NCI-H187 (cell line): ENCODE results near the gene MDK.

Experiments used
- DNase-seq, 2 experiments: peaks; one replicate each; lab custom pipeline; 2025; lab: John Stamatoyannopoulos, UW

MDK gene

GRCh38 chr11:46404476-46405017 is 23.1 kb downstream of the MDK start:
- DNase-seq, result no peak

- DNase-seq, result no peak
These were observed 26.2 kb downstream of the MDK start for GRCh38 chr11:46407635-46408034.

DNA sequence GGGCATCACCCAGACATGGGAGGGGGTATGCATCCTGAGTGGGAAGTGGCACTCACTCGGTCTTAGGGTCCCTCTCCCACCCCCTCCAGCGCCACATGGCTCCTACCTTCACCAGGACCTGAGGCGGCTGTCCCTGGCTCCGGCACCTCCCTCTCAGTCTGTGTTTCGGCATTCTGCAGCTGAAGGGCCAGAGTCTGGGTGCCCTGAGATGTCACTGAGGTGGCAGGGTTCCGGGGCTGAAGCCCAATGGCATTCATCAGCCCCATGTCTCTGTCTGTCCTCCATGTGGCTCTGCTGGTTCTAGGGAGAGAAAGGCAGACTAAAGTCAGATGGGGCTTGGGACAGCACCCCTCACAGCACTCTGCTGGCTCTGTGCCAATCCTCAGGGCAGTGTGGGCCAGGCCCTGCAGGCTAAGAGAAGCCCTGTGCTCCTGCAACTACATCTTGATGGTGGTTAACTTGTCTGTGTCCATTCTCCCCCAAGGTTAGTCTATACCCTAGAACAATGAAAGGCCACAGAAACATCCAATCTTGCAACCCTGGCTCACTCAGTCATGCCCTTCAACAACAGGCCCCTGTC is 27.0 kb downstream of the MDK start:
- no peak for DNase-seq

DNA sequence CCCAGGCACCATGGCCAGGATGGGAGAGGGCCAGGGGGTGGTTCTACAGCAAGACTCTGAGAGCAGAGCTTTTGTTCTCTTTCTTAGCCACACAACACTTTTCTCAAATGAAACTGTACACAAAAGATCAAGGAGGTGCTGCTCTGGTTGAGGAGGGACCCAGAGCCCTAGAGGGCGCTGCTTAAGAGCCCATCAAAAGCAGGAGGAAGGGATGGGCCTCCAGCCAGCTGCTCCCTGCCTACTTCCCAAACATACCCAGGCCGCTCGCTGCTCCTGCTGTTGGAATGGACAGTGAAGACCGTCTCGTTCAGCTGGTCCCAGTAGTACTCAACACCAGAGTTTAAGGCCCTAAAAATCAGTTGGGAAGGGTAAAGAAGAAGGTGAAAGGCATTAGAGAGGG is 28.6 kb downstream of the MDK start:
- DNase-seq, result no peak

- DNase-seq, result peak in 1 of 2 experiments; percentile 68
These were observed 32.4 kb downstream of the MDK start for GRCh38 chr11:46413760-46414465.

GRCh38 chr11:46414466-46414796 is 33.0 kb downstream of the MDK start:
- DNase-seq, result peak in 1 of 2 experiments; percentile 68

GRCh38 chr11:46414879-46415278 is 33.4 kb downstream of the MDK start:
- no peak for DNase-seq

DNA sequence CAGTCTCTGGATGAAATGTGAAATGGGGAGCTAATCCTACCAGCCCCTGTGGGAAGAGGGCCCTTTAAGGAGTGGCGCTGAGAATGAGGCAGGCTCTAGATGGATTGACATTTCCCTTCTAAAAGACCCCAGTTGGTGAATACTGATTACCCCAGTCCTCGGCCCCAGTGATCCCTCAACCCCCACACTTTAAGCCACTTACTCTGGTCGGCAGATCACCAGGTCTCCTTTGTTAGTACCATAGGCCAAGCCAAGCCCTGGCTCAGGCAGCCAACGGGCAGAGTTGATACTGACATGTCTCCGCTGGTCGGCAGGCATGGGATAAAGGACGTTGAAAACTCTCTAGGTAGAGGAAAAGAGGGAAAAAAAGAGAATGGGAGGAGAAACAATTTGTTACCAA is 36.2 kb downstream of the MDK start:
- DNase-seq, result no peak

DNA sequence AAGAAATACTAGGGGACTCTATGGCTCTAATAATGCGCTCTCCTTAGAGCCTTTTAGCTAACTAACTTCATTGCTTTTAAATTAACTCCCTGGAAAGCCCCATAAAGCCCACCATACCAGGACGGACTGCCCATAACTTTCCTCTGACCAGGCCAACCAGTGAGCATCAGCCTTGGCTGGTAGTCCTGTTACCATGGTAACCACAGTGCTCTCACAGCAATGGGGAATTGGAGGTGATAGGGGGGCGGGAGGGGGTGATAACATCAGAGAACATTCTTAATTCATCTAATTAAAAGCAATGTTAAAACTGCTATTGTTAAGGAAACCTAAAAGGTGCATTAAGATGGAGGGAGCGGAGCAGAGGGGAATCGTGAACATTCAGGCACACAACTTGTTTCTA is 37.3 kb downstream of the MDK start:
- DNase-seq, result no peak

DNA sequence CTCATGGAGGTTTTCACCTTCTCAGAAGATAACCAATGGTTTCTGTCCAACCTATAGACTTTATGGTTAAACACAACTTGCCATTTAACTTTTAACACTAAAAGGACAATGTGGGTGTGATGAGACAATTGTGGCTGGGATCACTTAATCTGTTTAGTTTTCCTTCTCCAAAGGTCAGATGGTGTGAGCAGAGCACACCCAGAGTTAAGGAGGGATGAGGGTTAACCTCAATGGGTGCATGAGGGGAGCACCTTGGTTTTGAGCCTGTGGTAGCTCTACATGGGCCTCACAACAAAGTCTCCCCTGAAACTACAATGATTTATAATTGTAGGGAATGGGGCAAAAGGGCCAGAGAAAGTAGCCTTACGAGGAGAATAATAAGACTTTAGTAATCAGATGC is 39.0 kb downstream of the MDK start:
- DNase-seq, result no peak

GRCh38 chr11:46421257-46421880 is 39.9 kb downstream of the MDK start:
- no peak for DNase-seq

- DNase-seq, result no peak
These were observed 41.1 kb downstream of the MDK start for GRCh38 chr11:46422588-46422987.

GRCh38 chr11:46426233-46426991 is 44.9 kb downstream of the MDK start:
- no peak for DNase-seq

- no peak for DNase-seq
These were observed 45.9 kb downstream of the MDK start for GRCh38 chr11:46427364-46427763.

GRCh38 chr11:46429717-46430116 is 48.2 kb downstream of the MDK start:
- DNase-seq, result no peak

GRCh38 chr11:46431211-46431610 is 49.7 kb downstream of the MDK start:
- no peak for DNase-seq
